IMR-90 (cell line): ENCODE data around the gene CACNA1F. TPM values are rescaled to one million over a fixed set of nuclear protein-coding genes. Genes with fewer than 3 reads are reported as not detected.

Experiments used
- ATAC-seq: fragments of 200-7000 bp; cut with Tn5 transposase; 2 replicates; pipeline ENCODE4 v1.9.1; 2020; ENCODE audit warnings: low read depth, mild to moderate bottlenecking, moderate library complexity
- BruUV-seq: library from RNA; stranded (reverse); fragments of 400-500 nt; replicated peaks from 2 replicates; lab custom pipeline; 2021; lab: Mats Ljungman, UMichigan
- CTCF ChIA-PET: fragments of 300-600 bp; formaldehyde crosslinking; extraction: SDS; loops from one replicate; lab custom pipeline; 2021; ENCODE audit warnings: antibody characterized with exemption; lab: Yijun Ruan, JAX
- POLR2A ChIA-PET: fragments of 300-600 bp; sonication (Branson Sonifier 250); formaldehyde crosslinking; loops from one replicate; lab custom pipeline; 2022; ENCODE audit warnings: antibody characterized with exemption; ENCODE audit not compliant: unreplicated experiment; lab: Charles Lee
- DNase-seq: peaks from one replicate; pipeline ENCODE4 v3.0.0; 2013
- H2AFZ ChIP-seq: replicated peaks from 2 replicates; pipeline ENCODE3; 2013; ENCODE audit warnings: low read length, mild to moderate bottlenecking; ENCODE audit not compliant: poor library complexity
- H2AK5ac ChIP-seq: 2 replicates; pipeline ENCODE4 v1.6.1; 2013; ENCODE audit warnings: low read depth, low read length, inconsistent platforms
- H2AK9ac ChIP-seq: replicated peaks from 2 replicates; pipeline ENCODE3; 2013; ENCODE audit warnings: mild to moderate bottlenecking, low read depth, low read length, moderate library complexity; ENCODE audit not compliant: poor library complexity
- H2BK120ac ChIP-seq: 2 replicates; pipeline ENCODE4 v1.6.1; 2013; ENCODE audit warnings: low read depth, low read length, inconsistent platforms
- H2BK15ac ChIP-seq: 3 replicates; pipeline ENCODE4 v1.6.1; 2013; ENCODE audit warnings: low read depth, low read length, inconsistent platforms
- H2BK20ac ChIP-seq: 2 replicates; pipeline ENCODE4 v1.6.1; 2013; ENCODE audit warnings: low read depth, mild to moderate bottlenecking, inconsistent platforms, low read length, moderate library complexity
- H2BK5ac ChIP-seq: 2 replicates; pipeline ENCODE4 v1.6.1; 2013; ENCODE audit warnings: mild to moderate bottlenecking, low read depth, low read length, inconsistent platforms; ENCODE audit not compliant: poor library complexity, severe bottlenecking
- H3K14ac ChIP-seq: replicated peaks from 2 replicates; pipeline ENCODE4 v1.6.1; 2013; ENCODE audit warnings: low read depth, low read length, inconsistent platforms
- H3K18ac ChIP-seq: 2 replicates; pipeline ENCODE4 v1.6.1; 2013; ENCODE audit warnings: low read depth, low read length, control low read depth
- H3K23ac ChIP-seq: 2 replicates; pipeline ENCODE4 v1.6.1; 2013; ENCODE audit warnings: low read depth, low read length, inconsistent platforms
- H3K27ac ChIP-seq: 2 replicates; pipeline ENCODE4 v1.5.1; 2013; ENCODE audit warnings: mild to moderate bottlenecking, control low read depth, low read length; ENCODE audit not compliant: insufficient read depth
- H3K27me3 ChIP-seq: 2 replicates; pipeline ENCODE4 v1.6.1; 2013; ENCODE audit warnings: low read length; ENCODE audit not compliant: control insufficient read depth, insufficient read depth
- H3K36me3 ChIP-seq: 2 replicates; pipeline ENCODE4 v1.6.1; 2013; ENCODE audit warnings: low read length, mixed read lengths; ENCODE audit not compliant: control insufficient read depth, insufficient read depth
- H3K4ac ChIP-seq: 2 replicates; pipeline ENCODE4 v1.6.1; 2013; ENCODE audit warnings: low read depth, low read length, inconsistent platforms
- H3K4me1 ChIP-seq: 2 replicates; pipeline ENCODE4 v1.6.1; 2013; ENCODE audit warnings: low read length, mixed read lengths; ENCODE audit not compliant: control insufficient read depth, insufficient read depth
- H3K4me2 ChIP-seq: 2 replicates; pipeline ENCODE4 v1.6.1; 2013; ENCODE audit warnings: low read depth, mild to moderate bottlenecking, control low read depth, low read length, moderate library complexity
- H3K4me3 ChIP-seq: 2 replicates; pipeline ENCODE4 v1.5.1; 2013; ENCODE audit warnings: low read depth, mild to moderate bottlenecking, control low read depth, low read length, moderate library complexity; ENCODE audit not compliant: insufficient read depth
- H3K56ac ChIP-seq: 2 replicates; pipeline ENCODE4 v1.6.1; 2013; ENCODE audit warnings: low read length, inconsistent platforms; ENCODE audit not compliant: insufficient read depth; ENCODE audit errors: extremely low read depth
- H3K79me1 ChIP-seq, 2 experiments: 2 replicates each; pipeline ENCODE4 v1.6.1; 2013; ENCODE audit warnings: low read length in 2 of 2, inconsistent platforms in 1 of 2, low read depth in 1 of 2
- H3K9ac ChIP-seq: 2 replicates; pipeline ENCODE4 v1.6.1; 2013; ENCODE audit warnings: low read depth, low read length, control low read depth
- H3K9me1 ChIP-seq: 2 replicates; pipeline ENCODE4 v1.6.1; 2013; ENCODE audit warnings: low read length, inconsistent platforms; ENCODE audit not compliant: insufficient read depth
- H3K9me3 ChIP-seq: 2 replicates; pipeline ENCODE4 v1.6.1; 2013; ENCODE audit warnings: low read length; ENCODE audit not compliant: control insufficient read depth, insufficient read depth
- H4K20me1 ChIP-seq: 2 replicates; pipeline ENCODE4 v1.6.1; 2013; ENCODE audit warnings: low read length, inconsistent platforms; ENCODE audit not compliant: insufficient read depth
- H4K5ac ChIP-seq: 2 replicates; pipeline ENCODE4 v1.6.1; 2013; ENCODE audit warnings: mild to moderate bottlenecking, low read depth, low read length, control low read depth
- H4K8ac ChIP-seq, 2 experiments: 2 replicates each; pipeline ENCODE4 v1.6.1; 2013; ENCODE audit warnings: low read depth in 2 of 2, low read length in 2 of 2, control low read depth in 1 of 2, inconsistent platforms in 1 of 2
- H4K91ac ChIP-seq: 2 replicates; pipeline ENCODE4 v1.6.1; 2013; ENCODE audit warnings: low read depth, low read length, inconsistent platforms; ENCODE audit not compliant: insufficient read depth
- BHLHE40 ChIP-seq: fragments of 150-350 bp; IDR thresholded peaks from 2 replicates; pipeline ENCODE4 v1.6.1; 2016; ENCODE audit warnings: mild to moderate bottlenecking, low read depth, low read length
- CEBPB ChIP-seq: IDR thresholded peaks from 2 replicates; pipeline ENCODE4 v1.6.1; 2012; ENCODE audit warnings: low read depth, low read length, improper control_type of control experiment
- CHD1 ChIP-seq: IDR thresholded peaks from 2 replicates; pipeline ENCODE4 v1.6.1; 2012; ENCODE audit warnings: low read depth, low read length, improper control_type of control experiment
- CTCF ChIP-seq: conservative IDR thresholded peaks from 2 replicates; pipeline ENCODE4 v1.5.1; 2012; ENCODE audit warnings: mild to moderate bottlenecking, low read depth, low read length, improper control_type of control experiment
- ELK1 ChIP-seq: fragments of 150-350 bp; IDR thresholded peaks from 2 replicates; pipeline ENCODE4 v1.6.1; 2016; ENCODE audit warnings: low read depth, mild to moderate bottlenecking, low read length, moderate library complexity, borderline replicate concordance
- FOS ChIP-seq: fragments of 150-350 bp; IDR thresholded peaks from 2 replicates; pipeline ENCODE4 v1.6.1; 2016; ENCODE audit warnings: low read depth, low read length
- MAFK ChIP-seq: IDR thresholded peaks from 2 replicates; pipeline ENCODE4 v1.6.1; 2012; ENCODE audit warnings: low read depth, low read length, improper control_type of control experiment
- MAZ ChIP-seq: IDR thresholded peaks from 2 replicates; pipeline ENCODE4 v1.6.1; 2012; ENCODE audit warnings: low read depth, mild to moderate bottlenecking, low read length, improper control_type of control experiment, moderate library complexity, borderline replicate concordance
- MXI1 ChIP-seq: IDR thresholded peaks from 2 replicates; pipeline ENCODE4 v1.6.1; 2012; ENCODE audit warnings: low read depth, mild to moderate bottlenecking, low read length, moderate library complexity, borderline replicate concordance
- NFE2L2 ChIP-seq: fragments of 150-350 bp; IDR thresholded peaks from 2 replicates; pipeline ENCODE4 v1.6.1; 2016; ENCODE audit warnings: low read depth, mild to moderate bottlenecking, low read length
- POLR2A ChIP-seq: IDR thresholded peaks from 2 replicates; pipeline ENCODE4 v1.6.1; 2012; ENCODE audit warnings: mild to moderate bottlenecking, low read depth, low read length
- RAD21 ChIP-seq: IDR thresholded peaks from 2 replicates; pipeline ENCODE4 v1.6.1; 2012; ENCODE audit warnings: low read length, improper control_type of control experiment
- RCOR1 ChIP-seq: IDR thresholded peaks from 2 replicates; pipeline ENCODE4 v1.6.1; 2012; ENCODE audit warnings: mild to moderate bottlenecking, low read length, improper control_type of control experiment; ENCODE audit not compliant: insufficient replicate concordance
- RFX5 ChIP-seq: IDR thresholded peaks from 2 replicates; pipeline ENCODE4 v1.8.0; 2012; ENCODE audit warnings: low read depth, mild to moderate bottlenecking, low read length, moderate library complexity
- SMC3 ChIP-seq: fragments of 150-350 bp; IDR thresholded peaks from 2 replicates; pipeline ENCODE4 v1.6.1; 2016; ENCODE audit warnings: low read depth, mild to moderate bottlenecking, antibody characterized with exemption, low read length, moderate library complexity
- USF2 ChIP-seq: fragments of 150-350 bp; IDR thresholded peaks from 2 replicates; pipeline ENCODE4 v1.6.1; 2017; ENCODE audit warnings: mild to moderate bottlenecking, antibody characterized with exemption, low read length, low read depth
- WGBS, 2 experiments: methylation state at CpG; one replicate each; pipeline versions ENCODE4 v1.1.5 to v1.1.7; 2013; ENCODE audit warnings: missing lambda C conversion rate in 2 of 2; ENCODE audit not compliant: insufficient read length in 1 of 2; ENCODE audit errors: extremely low coverage in 2 of 2; 5-methylcytosine and 5-hydroxymethylcytosine counted together
- dilution Hi-C: fragments of 300-500 bp; cut with HindIII; formaldehyde crosslinking; loops from one replicate; pipeline ENCODE4 v1.14.3; 2018; ENCODE audit warnings: low sequenced_read_pairs; ENCODE audit not compliant: unreplicated experiment
- in situ Hi-C: fragments of 300-500 bp; cut with MboI; formaldehyde crosslinking; loops from 3 replicates; pipeline ENCODE4 v1.14.3; 2019; ENCODE audit warnings: low sequenced_read_pairs, inconsistent platforms, mixed read lengths
- intact Hi-C: fragments of 100-400 bp; cut with micrococcal nuclease; formaldehyde crosslinking; loops from 2 replicates; pipeline ENCODE4 v1.10.0; 2022
- polyA plus RNA-seq, 3 experiments: library from polyadenylated mRNA; depleted of rRNA; stranded (reverse); fragments of >200 nt; gene quantifications; 2 replicates each; pipeline ENCODE4 v1.2.3, GENCODE V29; 2012; ENCODE audit warnings: low replicate concordance in 1 of 3
- total RNA-seq: library from RNA; depleted of rRNA; stranded (reverse); fragments of >200 nt; gene quantifications from 2 replicates; pipeline ENCODE4 v1.2.3, GENCODE V29; 2012

Gene CACNA1F
- total and polyA plus RNA-seq, 2 of the 4 experiments (the other 2 are of a cell fraction), result not detected

GRCh38 chrX:49212209-49212608, 20.9 kb downstream of the CACNA1F start:
- H3K4ac ChIP-seq, result no peak overlapping the region
- no peak overlapping the region for H3K14ac ChIP-seq
- ChIA-PET CTCF (no interaction called here), POLR2A (no interaction called here)
- in situ Hi-C loops, result no loop called here
- H3K4me3 ChIP-seq, result no peak overlapping the region
- H4K8ac ChIP-seq, result no peak overlapping the region
- ATAC-seq (no peak), DNase-seq (no peak)
- no peak overlapping the region for H3K56ac ChIP-seq
- peaks cover 4% of the 10 kb centered on the region for H3K9me3 ChIP-seq
- H3K79me1 ChIP-seq, result no peaks in the 10 kb centered on the region
- no peaks in the 10 kb centered on the region for H3K36me3 ChIP-seq
- no CpG with 5 or more reads among the region's 2 CpGs for WGBS, 2 experiments
- no peak overlapping the region for H2AK5ac ChIP-seq
- H3K27me3 ChIP-seq, result peaks cover 2% of the 10 kb centered on the region; the same call in 1 of the 2 replicates
- H3K27ac ChIP-seq, result no peak overlapping the region
- no peak overlapping the region for H2BK15ac ChIP-seq
- no peak overlapping the region for H3K9ac ChIP-seq
- no peaks in the 10 kb centered on the region for H3K9me1 ChIP-seq
- BruUV-seq, result no TSS peak
- intact Hi-C loops, result no loop called here
- dilution Hi-C loops, result no loop called here
- H4K5ac ChIP-seq, result no peak overlapping the region
- H2AK9ac ChIP-seq, result no peak overlapping the region
- no peak overlapping the region for H4K91ac ChIP-seq
- H3K4me2 ChIP-seq, result no peak overlapping the region
- H4K20me1 ChIP-seq, result no peaks in the 10 kb centered on the region
- no peaks in the 10 kb centered on the region for H3K4me1 ChIP-seq
- H3K23ac ChIP-seq, result no peak overlapping the region
- H2BK120ac ChIP-seq, result no peak overlapping the region
- no peak overlapping the region for H3K18ac ChIP-seq
- H2BK20ac ChIP-seq, result no peak overlapping the region
- no peak overlapping the region for H2AFZ ChIP-seq
- TF ChIP-seq CEBPB (no peak), MAZ (no peak), RFX5 (no peak), FOS (no peak), POLR2A (no peak), CTCF (no peak), BHLHE40 (no peak), MXI1 (no peak), ELK1 (no peak), CHD1 (no peak), SMC3 (no peak), MAFK (no peak), NFE2L2 (no peak), RCOR1 (no peak), USF2 (no peak), RAD21 (no peak)
- no peak overlapping the region for H2BK5ac ChIP-seq
